ENCODE data around the gene ARHGAP19.

Gene ARHGAP19

DNA sequence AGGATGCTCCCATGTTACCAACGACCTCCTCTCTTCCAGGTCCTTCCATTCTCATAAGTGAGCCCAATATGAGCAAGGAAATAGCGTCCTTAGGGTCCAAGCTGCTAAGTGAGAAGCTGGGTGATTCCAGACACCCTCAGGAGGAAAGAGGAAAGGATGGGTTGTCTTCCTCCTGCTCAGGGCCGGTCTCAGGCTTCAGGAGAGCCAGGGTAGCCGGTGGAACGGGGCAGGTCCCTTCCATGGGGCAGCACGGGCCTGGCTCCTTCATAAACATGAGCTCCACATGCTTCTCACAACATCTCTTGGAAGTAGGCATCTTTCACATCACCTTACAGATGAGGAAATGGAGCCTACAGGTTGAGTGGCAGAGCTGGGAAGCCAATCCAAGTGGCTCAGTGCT, 119.4 kb downstream of the ARHGAP19 start:
- no peak for TF ChIP-seq LEF1 (IDR thresholded peaks at IDR 0.05; ENCODE audit: borderline replicate concordance)
- no peak for TF ChIP-seq NFRKB (IDR thresholded peaks at IDR 0.05)
- TF ChIP-seq ELF4 (IDR thresholded peaks at IDR 0.05): no peak
- TF ChIP-seq L3MBTL2 (conservative IDR thresholded peaks at IDR 0.05): no peak
- no peak for TF ChIP-seq FOXM1 (IDR thresholded peaks at IDR 0.05; ENCODE audit: borderline replicate concordance)
- no peak for TF ChIP-seq ZNF384 (IDR thresholded peaks at IDR 0.05)
- TF ChIP-seq, protein P1, sequence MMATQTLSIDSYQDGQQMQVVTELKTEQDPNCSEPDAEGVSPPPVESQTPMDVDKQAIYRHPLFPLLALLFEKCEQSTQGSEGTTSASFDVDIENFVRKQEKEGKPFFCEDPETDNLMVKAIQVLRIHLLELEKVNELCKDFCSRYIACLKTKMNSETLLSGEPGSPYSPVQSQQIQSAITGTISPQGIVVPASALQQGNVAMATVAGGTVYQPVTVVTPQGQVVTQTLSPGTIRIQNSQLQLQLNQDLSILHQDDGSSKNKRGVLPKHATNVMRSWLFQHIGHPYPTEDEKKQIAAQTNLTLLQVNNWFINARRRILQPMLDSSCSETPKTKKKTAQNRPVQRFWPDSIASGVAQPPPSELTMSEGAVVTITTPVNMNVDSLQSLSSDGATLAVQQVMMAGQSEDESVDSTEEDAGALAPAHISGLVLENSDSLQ (IDR thresholded peaks at IDR 0.05): no peak
- no peak for TF ChIP-seq TARDBP (IDR thresholded peaks at IDR 0.05)
- TF ChIP-seq BHLHE40 (IDR thresholded peaks at IDR 0.05; ENCODE audit: borderline replicate concordance): no peak
- TF ChIP-seq CTBP1 (IDR thresholded peaks at IDR 0.05; ENCODE audit: borderline replicate concordance): no peak
- no peak for TF ChIP-seq FOXK2 (IDR thresholded peaks at IDR 0.05)
- no peak for TF ChIP-seq HDGF (IDR thresholded peaks at IDR 0.05; ENCODE audit: borderline replicate concordance)
- no peak for TF ChIP-seq FOXA1 (IDR thresholded peaks at IDR 0.05)
- CTCF ChIA-PET: interaction anchor here (0.9 kb wide), 1 partner anchor 100 kb away, joined by 4 read pairs; no protein-coding TSS in a partner anchor
- no peak for DNase-seq (ENCODE audit: extremely low spot score)
- POLR2A ChIA-PET: no interaction called here
